ENCODE results near the gene FLG2.

- TF ChIP-seq CTCF (IDR thresholded peaks at IDR 0.05 in 2 of 3, conservative IDR thresholded peaks at IDR 0.05 in 1 of 3; ENCODE audit: insufficient read depth in 2 of 3, low read depth in 1 of 3, low read length in 3 of 3) (no peak), SMAD1 (IDR thresholded peaks at IDR 0.05; ENCODE audit: low read depth, low read length, partially characterized antibody) (no peak), EGR1 (conservative IDR thresholded peaks at IDR 0.05) (no peak), CBX1 (IDR thresholded peaks at IDR 0.05; ENCODE audit: low read depth) (no peak), PML (IDR thresholded peaks at IDR 0.05; ENCODE audit: low read length) (no peak)
Measured at GRCh38 chr1:152408664-152409063, 48.9 kb upstream of the FLG2 start.
